Measurements from ENCODE around the gene LMNB1.
"Not testable (repeated sequence)": the region's sequence is repeated elsewhere in the genome, so short reads cannot be mapped to it uniquely, and the experiment has no call there.

The LMNB1 gene, protein sequence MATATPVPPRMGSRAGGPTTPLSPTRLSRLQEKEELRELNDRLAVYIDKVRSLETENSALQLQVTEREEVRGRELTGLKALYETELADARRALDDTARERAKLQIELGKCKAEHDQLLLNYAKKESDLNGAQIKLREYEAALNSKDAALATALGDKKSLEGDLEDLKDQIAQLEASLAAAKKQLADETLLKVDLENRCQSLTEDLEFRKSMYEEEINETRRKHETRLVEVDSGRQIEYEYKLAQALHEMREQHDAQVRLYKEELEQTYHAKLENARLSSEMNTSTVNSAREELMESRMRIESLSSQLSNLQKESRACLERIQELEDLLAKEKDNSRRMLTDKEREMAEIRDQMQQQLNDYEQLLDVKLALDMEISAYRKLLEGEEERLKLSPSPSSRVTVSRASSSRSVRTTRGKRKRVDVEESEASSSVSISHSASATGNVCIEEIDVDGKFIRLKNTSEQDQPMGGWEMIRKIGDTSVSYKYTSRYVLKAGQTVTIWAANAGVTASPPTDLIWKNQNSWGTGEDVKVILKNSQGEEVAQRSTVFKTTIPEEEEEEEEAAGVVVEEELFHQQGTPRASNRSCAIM

DNA sequence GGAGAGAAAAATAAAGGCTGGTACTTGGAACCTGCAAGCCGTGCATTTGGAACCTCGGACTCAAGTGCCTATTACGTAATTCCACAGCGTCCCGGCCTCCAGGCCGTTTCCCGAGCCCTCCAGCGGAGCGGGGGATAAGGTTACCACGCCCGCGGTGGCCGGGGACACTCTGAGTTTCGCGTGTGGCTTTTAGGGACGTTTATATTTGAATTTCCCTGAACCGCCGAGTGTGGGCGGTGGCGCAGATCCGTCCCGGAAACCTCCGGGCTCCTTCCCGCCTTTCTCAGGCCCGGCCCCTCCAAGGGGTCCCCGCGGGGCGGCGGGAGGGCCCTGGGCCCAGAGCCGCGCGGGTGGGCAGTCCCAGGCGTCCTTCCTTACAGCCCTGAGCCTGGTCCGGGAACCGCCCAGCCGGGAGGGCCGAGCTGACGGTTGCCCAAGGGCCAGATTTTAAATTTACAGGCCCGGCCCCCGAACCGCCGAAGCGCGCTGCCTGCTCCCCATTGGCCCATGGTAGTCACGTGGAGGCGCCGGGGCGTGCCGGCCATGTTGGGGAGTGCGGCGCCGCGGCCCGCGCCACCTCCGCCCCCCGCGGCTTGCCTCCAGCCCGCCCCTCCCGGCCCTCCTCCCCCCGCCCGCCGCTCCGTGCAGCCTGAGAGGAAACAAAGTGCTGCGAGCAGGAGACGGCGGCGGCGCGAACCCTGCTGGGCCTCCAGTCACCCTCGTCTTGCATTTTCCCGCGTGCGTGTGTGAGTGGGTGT lies at the start of gene LMNB1:
LMNB1 (plus strand) TSS at position 638 of the 758 bp plus-strand sequence. CDS start 373 bp downstream, outside the sequence.
- no peak for FAIRE-seq
- DNase-seq (ENCODE audit: low spot score) = peak; percentile 96

DNA sequence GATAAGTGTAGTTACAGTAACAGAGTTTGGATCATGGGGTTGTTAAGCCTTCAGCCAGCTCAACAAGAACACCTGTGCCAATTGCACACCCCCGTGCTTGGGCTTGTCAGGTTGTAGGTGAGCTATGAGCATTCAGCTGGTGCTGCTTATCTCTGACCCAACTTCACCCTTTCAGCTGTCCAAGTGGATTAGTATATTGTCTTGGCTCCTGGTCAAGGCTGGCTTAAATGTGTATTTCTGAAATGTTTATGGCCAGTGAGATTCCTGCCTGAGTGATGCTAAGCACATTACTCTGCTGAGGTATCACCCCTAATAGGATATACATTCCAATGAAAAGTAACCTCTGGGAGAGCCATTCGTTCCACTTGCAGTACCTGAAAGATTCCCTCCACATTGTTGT lies 44.2 kb upstream of the LMNB1 start:
- FAIRE-seq (no peak), DNase-seq (ENCODE audit: low spot score) (no peak)

DNA sequence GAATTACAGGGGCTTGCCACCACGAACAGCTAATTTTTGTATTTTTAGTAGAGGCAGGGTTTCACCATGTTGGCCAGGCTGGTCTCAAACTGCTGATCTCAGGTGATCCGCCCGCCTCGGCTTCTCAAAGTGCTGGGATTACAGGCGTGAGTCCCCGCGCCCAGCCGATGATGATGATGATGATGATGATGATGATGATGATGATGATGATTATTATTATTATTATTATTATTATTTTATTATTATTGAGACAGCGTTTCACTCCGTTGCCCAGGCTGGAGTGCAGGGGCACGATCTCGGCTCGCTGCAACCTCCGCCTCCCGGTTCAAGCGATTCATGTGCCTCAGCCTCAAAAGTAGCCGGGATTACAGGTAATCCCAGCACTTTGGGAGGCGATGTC lies 42.4 kb upstream of the LMNB1 start:
- FAIRE-seq; DNase-seq (ENCODE audit: low spot score): not testable (repeated sequence)

DNA sequence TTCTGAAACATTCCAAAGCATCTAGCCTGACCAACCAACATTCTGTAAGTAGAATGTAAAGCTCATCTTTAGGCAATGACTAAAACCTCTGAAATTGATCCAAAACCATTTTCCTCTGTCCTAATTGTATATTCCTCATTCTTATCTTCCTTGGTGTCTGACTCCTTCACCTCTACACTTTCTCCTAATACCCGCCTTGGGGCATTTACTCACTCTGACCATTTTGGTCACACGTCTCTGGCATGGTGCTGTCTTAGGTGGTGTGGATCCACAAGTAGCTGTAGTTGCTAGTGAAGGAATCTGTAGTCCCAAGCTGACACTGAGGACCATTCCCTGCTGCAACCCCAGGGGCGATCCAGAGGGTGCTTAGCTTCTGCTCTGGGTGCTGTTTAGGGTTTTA lies 40.8 kb upstream of the LMNB1 start:
- DNase-seq (ENCODE audit: low spot score) (no peak), FAIRE-seq (no peak)

DNA sequence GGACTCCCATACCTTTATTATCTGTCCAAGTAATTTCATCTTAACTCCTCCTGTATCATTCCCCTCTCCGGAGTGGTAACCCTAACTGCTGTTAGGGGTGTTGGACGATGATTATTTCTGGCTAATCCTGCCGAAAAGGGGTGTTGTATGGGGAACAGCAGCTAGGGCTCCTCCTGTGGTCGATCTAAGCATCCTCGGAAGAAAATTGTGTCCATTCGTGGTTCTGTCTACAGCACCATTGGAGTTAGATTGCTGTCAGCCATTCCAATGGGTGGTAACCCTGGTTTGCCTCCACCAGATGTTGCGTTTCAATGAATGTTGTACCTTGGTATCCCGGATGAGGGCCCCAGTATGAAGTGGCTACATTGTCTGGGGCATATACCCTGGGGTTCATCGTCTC lies 35.6 kb upstream of the LMNB1 start:
- DNase-seq (ENCODE audit: low spot score) (no peak), FAIRE-seq (no peak)

- DNase-seq (ENCODE audit: low spot score) = no peak
- no peak for FAIRE-seq
These were observed 34.5 kb upstream of the LMNB1 start for GRCh38 chr5:126742425-126742824.

- no peak for DNase-seq (ENCODE audit: low spot score)
These were observed 32.1 kb upstream of the LMNB1 start for GRCh38 chr5:126744836-126745235.

GRCh38 chr5:126745259-126745992 lies 31.5 kb upstream of the LMNB1 start:
- no peak for FAIRE-seq
- no peak for DNase-seq (ENCODE audit: low spot score)

More at GRCh38 chr5:126744836-126745235, 32.1 kb upstream of the LMNB1 start:
- no peak for FAIRE-seq

DNA sequence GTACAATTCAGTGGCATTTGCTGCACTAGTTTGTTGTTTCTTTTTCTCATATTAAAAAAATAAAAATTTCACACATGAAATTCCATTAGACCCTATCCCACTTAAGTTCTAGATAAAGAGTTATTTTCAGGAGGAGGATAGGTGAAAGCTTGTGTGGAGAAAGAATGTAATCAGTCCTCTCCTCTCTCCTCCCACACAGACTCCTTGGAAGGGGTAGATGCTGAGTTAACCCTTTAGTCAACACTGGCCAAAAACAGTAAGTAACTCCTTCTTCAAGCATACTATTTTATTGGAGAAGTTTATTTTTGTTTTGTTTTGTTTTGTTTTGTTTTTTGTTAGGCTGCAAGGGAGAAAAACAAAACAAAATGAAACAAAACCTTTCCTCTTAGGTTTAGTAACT lies 30.6 kb upstream of the LMNB1 start:
- FAIRE-seq (no peak), DNase-seq (ENCODE audit: low spot score) (no peak)

DNA sequence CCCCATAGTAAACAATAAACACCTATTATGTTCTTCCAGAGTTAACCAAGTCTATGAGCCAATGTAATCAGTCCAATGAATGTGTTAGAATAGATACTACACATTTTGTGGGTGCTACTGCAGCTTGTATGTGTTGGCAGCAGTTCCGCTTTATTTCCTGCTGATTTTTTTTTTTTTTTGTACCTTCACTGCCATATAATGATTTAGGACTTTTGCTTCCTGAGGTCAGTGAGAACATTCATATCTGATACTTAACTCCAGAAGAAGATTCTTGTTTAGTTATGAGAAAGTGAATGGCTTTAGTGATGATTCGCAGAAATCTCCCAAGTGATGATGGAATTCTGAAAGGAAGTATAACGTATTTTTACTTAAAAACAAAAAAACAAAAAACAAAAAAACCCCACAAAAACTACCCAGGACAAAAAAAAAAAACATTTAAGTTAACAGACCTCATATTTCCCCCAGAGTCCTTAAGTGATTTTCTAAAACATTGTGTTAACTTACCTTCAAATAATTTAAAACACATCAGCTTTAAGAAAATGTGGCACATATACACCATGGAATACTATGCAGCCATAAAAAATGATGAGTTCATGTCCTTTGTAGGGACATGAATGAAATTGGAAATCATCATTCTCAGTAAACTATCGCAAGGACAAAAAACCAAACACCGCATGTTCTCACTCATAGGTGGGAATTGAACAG lies 24.7 kb upstream of the LMNB1 start:
- DNase-seq (ENCODE audit: low spot score) (no peak), FAIRE-seq (no peak)

DNA sequence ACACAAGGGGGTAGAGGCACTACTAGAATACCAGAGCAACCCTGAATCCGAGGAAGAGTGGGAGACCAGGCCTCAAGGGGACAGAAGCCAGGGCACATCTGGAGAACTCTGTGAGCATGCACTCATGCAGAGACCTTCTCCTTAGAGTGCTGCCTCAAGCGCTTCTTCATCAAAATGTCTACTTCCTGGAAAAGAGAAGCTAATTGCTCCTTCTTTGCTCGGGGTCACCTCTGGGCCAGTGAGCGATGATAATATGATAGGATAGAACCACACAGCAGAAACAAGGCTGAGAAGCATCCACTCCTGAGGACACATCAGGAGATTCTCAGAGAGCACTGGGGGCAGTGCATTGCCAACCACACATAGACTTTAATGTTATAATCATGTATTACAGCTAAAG lies 23.7 kb upstream of the LMNB1 start:
- DNase-seq (ENCODE audit: low spot score) = no peak
- FAIRE-seq = no peak

DNA sequence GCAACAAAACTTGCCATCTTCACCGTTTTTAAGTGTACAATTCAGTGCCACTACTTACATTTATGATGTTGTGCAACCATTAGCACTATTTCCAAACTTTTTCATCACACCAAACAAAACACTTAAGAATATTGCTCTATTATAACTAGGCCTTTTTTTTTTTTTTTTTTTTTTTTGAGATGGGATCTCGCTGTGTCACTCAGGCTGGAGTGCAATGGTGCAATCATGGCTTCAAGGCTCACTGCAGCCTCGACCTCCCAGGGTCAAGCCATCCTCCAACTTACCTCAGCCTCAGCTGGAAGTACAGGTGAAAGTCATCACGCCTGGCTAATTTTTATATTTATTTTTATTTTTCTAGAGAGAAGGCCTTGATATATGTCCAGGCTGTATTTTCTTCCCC lies 22.3 kb upstream of the LMNB1 start:
- DNase-seq (ENCODE audit: low spot score) (no peak), FAIRE-seq (no peak)

DNA sequence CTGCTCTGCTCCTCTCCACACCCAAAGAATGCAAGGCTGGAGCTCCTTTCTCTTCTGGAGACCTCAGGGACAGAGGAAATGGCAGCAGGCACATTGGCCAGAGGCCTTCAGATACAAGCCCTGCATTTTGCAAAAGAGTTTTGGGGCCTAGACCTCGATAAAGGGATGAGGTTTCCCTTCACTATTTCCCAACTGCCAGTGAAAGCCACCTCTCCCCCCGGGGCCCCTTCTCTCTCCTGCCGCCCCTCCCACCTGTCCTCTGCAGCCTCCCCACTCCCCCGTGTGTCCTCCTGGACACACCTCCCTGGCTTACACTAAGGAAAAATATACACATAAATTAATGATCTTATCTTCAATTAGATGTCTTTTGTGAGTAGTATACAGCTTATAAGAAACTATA lies 21.3 kb upstream of the LMNB1 start:
- no peak for FAIRE-seq

DNA sequence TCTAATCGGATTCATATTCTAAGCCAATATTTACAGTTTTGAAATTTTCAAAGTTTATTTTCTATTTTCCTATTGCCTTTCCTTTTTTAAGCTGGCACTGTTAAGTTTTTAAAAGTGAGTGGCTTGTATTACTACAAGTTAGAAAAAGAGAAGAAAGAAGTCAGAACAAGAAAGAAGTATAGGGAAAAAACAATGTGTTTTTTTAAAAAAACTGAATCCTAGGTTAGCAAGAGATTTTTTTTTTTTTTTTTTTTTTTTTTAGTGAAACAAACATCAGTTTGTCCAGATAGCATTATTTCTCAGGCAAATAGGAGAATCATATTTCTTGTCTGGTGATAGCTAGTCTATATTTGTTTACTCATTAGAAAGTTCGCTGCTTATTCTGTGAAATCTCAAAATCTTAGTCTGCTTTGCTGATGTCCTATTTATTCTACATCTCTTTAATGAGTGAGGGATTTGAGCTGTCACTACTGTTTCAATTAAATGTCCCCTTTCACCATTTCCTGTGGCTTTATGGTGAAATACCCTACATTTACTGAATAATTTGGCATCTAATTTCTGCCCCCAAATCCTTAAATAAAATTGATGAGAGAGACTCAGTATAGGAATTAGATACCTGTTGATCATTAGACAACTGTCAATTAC lies 19.1 kb upstream of the LMNB1 start:
- FAIRE-seq (no peak), DNase-seq (ENCODE audit: low spot score) (no peak)

More for the DNA sequence above, 21.3 kb upstream of the LMNB1 start:
- DNase-seq (ENCODE audit: low spot score) = no peak

DNA sequence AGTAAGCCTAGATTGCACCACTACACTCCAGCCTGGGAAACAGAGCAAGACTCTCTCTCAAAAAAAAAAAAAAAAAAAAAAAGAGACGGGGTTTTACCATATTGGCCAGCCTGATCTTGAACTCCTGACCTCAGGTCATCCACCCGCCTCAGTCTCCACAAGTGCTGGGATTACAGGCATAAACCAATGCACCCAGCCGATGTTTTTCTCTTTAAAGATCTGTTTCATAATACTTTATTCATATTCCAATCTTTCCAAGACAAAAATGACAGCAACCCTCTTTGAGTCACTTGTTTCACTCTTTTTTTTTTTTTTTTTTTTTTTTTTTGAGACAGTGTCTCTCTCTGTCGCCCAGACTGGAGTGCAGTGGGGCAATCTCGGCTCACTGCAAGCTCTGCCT lies 13.6 kb upstream of the LMNB1 start:
- FAIRE-seq (no peak), DNase-seq (ENCODE audit: low spot score) (no peak)

DNA sequence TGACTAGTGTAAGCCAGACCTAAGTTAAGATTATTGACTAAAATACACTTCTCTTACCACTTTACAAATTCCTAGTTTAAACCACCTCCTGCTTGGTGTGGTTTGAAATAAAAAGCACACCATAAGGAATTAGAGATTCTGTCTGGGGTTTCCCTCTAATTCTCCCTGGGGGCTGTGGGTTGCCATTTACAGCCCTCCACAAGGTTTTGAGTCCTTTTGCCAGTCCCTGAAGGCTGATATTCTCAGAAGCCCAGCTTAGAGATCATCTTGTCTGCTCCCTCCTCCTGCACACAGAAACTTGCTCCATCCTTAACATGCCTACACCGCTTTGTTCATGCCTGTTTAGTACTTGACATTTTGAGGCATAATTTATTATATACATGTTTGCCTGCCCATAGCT lies 7.2 kb upstream of the LMNB1 start:
- FAIRE-seq = no peak
- no peak for DNase-seq (ENCODE audit: low spot score)

DNA sequence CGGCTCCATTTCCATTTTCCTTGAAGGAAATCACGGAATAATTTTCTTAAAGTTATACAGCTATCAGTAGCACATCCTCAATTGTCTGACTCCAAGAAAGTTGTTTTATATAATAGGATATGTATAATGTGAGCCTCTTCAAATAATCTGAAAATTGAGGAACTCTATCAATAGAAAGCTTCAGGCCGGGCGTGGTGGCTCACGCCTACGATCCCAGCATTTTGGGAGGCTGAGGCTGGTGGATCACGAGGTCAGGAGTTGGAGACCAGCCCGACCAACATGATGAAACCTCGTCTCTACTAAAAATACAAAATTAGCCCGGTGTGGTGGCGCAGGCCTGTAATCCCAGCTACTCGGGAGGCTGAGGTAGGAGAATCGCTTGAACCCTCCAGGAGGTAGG lies 3.4 kb upstream of the LMNB1 start:
- FAIRE-seq; DNase-seq (ENCODE audit: low spot score): not testable (repeated sequence)

DNA sequence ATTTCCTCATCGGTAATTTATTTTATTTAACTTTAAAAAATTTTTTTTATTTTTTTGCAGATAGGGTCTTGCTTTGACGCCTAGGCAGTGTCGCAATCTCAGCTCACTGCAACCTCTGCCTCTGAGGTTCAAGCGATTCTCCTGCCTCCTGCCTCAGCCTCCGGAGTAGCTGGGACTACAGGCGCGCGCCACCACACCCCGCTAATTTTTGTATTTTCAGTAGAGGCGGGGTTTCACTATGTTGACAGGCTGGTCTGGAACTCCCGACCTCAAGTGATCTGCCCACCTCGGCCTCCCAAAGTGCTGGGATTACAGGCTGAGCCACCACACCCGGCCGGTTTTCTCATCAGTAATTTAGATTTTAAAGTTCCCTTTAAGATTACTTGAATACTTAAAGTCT lies 2.3 kb upstream of the LMNB1 start:
- not testable (repeated sequence) for DNase-seq (ENCODE audit: low spot score); FAIRE-seq

DNA sequence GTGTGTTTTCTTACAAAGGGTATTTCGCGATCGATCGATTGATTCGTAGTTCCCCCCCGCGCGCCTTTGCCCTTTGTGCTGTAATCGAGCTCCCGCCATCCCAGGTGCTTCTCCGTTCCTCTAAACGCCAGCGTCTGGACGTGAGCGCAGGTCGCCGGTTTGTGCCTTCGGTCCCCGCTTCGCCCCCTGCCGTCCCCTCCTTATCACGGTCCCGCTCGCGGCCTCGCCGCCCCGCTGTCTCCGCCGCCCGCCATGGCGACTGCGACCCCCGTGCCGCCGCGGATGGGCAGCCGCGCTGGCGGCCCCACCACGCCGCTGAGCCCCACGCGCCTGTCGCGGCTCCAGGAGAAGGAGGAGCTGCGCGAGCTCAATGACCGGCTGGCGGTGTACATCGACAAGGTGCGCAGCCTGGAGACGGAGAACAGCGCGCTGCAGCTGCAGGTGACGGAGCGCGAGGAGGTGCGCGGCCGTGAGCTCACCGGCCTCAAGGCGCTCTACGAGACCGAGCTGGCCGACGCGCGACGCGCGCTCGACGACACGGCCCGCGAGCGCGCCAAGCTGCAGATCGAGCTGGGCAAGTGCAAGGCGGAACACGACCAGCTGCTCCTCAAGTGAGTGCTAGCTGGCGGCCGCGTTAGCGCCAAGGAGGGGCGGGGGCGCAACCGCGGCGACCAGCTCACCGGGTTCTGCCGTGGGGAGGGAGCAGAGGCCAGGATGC lies 480 bp downstream of the LMNB1 start:
- peak; percentile 31 for DNase-seq (ENCODE audit: low spot score)
- no peak for FAIRE-seq
